HL-60 (cell line): Measurements from ENCODE around the gene HOXA13.

Source experiments
- DNase-seq, 2 experiments: peaks; one replicate each; pipeline ENCODE4 v3.0.0-alpha.2; 2010 to 2020; ENCODE audit warnings: low read depth in 1 of 2, low spot score in 1 of 2
- H3K27ac ChIP-seq: fragments of 250-450 bp; sonication (Bioruptor Pico); replicated peaks from 2 replicates; pipeline ENCODE4 v1.5.1; 2020; ENCODE audit warnings: mild to moderate bottlenecking, moderate library complexity
- H3K27me3 ChIP-seq: fragments of 250-450 bp; sonication (Bioruptor Pico); 2 replicates; pipeline ENCODE4 v1.5.1; 2021; ENCODE audit warnings: mild to moderate bottlenecking, moderate library complexity; ENCODE audit not compliant: insufficient read depth, poor library complexity, severe bottlenecking
- H3K4me3 ChIP-seq: replicated peaks from 2 replicates; pipeline ENCODE4 v1.5.1; 2011; ENCODE audit warnings: mild to moderate bottlenecking, control low read depth, low read length; ENCODE audit not compliant: insufficient read depth
- CTCF ChIP-seq: IDR thresholded peaks from one replicate; pipeline ENCODE4 v1.5.1; 2011; ENCODE audit warnings: low read length, control low read depth, inconsistent platforms; ENCODE audit not compliant: insufficient read depth
- GABPA ChIP-seq: IDR thresholded peaks from 2 replicates; pipeline ENCODE4 v1.6.1; 2012; ENCODE audit warnings: low read depth
- POLR2AphosphoS5 ChIP-seq: IDR thresholded peaks from 2 replicates; pipeline ENCODE4 v1.6.1; 2012; ENCODE audit warnings: low read depth
- REST ChIP-seq: IDR thresholded peaks from 2 replicates; pipeline ENCODE4 v1.6.1; 2012; ENCODE audit warnings: low read depth; ENCODE audit not compliant: insufficient replicate concordance
- SPI1 ChIP-seq: IDR thresholded peaks from 2 replicates; pipeline ENCODE4 v1.6.1; 2012; ENCODE audit warnings: low read depth, mild to moderate bottlenecking, borderline replicate concordance

The HOXA13 gene

GRCh38 chr7:27178366-27178765, 21.5 kb downstream of the HOXA13 start:
- H3K4me3 ChIP-seq = no peak overlapping the region
- no peak for DNase-seq
- H3K27me3 ChIP-seq = peaks cover 44% of the 10 kb centered on the region
- no peak overlapping the region for H3K27ac ChIP-seq
- no peak for TF ChIP-seq GABPA
- TF ChIP-seq CTCF = no peak
- no peak for TF ChIP-seq POLR2AphosphoS5
- no peak for TF ChIP-seq REST
- no peak for TF ChIP-seq SPI1

- Histone ChIP-seq H3K27ac (no peak overlapping the region), H3K27me3 (peaks cover 43% of the 10 kb centered on the region), H3K4me3 (no peak overlapping the region)
- TF ChIP-seq REST (no peak), CTCF (no peak), SPI1 (no peak), GABPA (no peak), POLR2AphosphoS5 (no peak)
- DNase-seq = no peak
Observed at GRCh38 chr7:27177795-27178320, 22.0 kb downstream of the HOXA13 start.

- Histone ChIP-seq H3K27me3 (peaks cover 45% of the 10 kb centered on the region), H3K4me3 (no peak overlapping the region), H3K27ac (no peak overlapping the region)
- DNase-seq = no peak
- TF ChIP-seq GABPA = no peak
- TF ChIP-seq POLR2AphosphoS5 = no peak
- no peak for TF ChIP-seq SPI1
- TF ChIP-seq CTCF = no peak
- TF ChIP-seq REST = no peak
Observed at GRCh38 chr7:27176962-27177794, 22.7 kb downstream of the HOXA13 start.
